ENCODE data around the gene KCNQ1OT1. TPM values are rescaled to one million over a fixed set of nuclear protein-coding genes. Genes with fewer than 3 reads are reported as not detected.

KCNQ1OT1 gene
- polyA plus RNA-seq, 3 donors from 2014 or later = 0.04 to 0.12 TPM; not detected in 1

GRCh38 chr11:2582946-2583604 is 116.7 kb downstream of the KCNQ1OT1 start:
- no peaks in the 10 kb centered on the region for H3K36me3 Mint-ChIP-seq
- H3K4me3 Mint-ChIP-seq = no peak overlapping the region
- DNase-seq = no peak
- no peaks in the 10 kb centered on the region for H3K4me1 Mint-ChIP-seq
- no peak overlapping the region for H3K27ac Mint-ChIP-seq
- H3K27me3 Mint-ChIP-seq (ENCODE audit: low read depth in 3 of 3) = peaks cover 0 to 2% (median 0%) of the 10 kb centered on the region in 3 donors
- no peaks in the 10 kb centered on the region for H3K9me3 Mint-ChIP-seq

- Mint-ChIP-seq H3K9me3 (no peaks in the 10 kb centered on the region), H3K4me1 (no peaks in the 10 kb centered on the region), H3K27ac (no peak overlapping the region), H3K27me3 (ENCODE audit: low read depth in 3 of 3) (peaks cover 0 to 2% (median 0%) of the 10 kb centered on the region in 3 donors), H3K4me3 (no peak overlapping the region), H3K36me3 (no peaks in the 10 kb centered on the region)
- DNase-seq = no peak
Observed at GRCh38 chr11:2582351-2582945, 117.3 kb downstream of the KCNQ1OT1 start.

GRCh38 chr11:2581931-2582350 is 117.9 kb downstream of the KCNQ1OT1 start:
- DNase-seq = no peak
- H3K4me1 Mint-ChIP-seq = no peaks in the 10 kb centered on the region
- no peaks in the 10 kb centered on the region for H3K36me3 Mint-ChIP-seq
- H3K9me3 Mint-ChIP-seq = no peaks in the 10 kb centered on the region
- peaks cover 0 to under 1% (median 0%) of the 10 kb centered on the region in 3 donors for H3K27me3 Mint-ChIP-seq (ENCODE audit: low read depth in 3 of 3)
- no peak overlapping the region for H3K27ac Mint-ChIP-seq
- no peak overlapping the region for H3K4me3 Mint-ChIP-seq

GRCh38 chr11:2581151-2581930 is 118.5 kb downstream of the KCNQ1OT1 start:
- Mint-ChIP-seq H3K4me3 (no peak overlapping the region), H3K9me3 (no peaks in the 10 kb centered on the region), H3K4me1 (no peaks in the 10 kb centered on the region), H3K27ac (no peak overlapping the region), H3K27me3 (ENCODE audit: low read depth in 3 of 3) (no peaks in the 10 kb centered on the region), H3K36me3 (no peaks in the 10 kb centered on the region)
- DNase-seq = no peak

GRCh38 chr11:2580571-2581001 is 119.2 kb downstream of the KCNQ1OT1 start:
- Mint-ChIP-seq H3K4me3 (no peak overlapping the region), H3K36me3 (no peaks in the 10 kb centered on the region), H3K27me3 (ENCODE audit: low read depth in 3 of 3) (no peaks in the 10 kb centered on the region), H3K4me1 (no peaks in the 10 kb centered on the region), H3K9me3 (no peaks in the 10 kb centered on the region), H3K27ac (no peak overlapping the region)
- no peak for DNase-seq

- no peak for DNase-seq
- no peaks in the 10 kb centered on the region for H3K4me1 Mint-ChIP-seq
- H3K9me3 Mint-ChIP-seq = no peaks in the 10 kb centered on the region
- no peak overlapping the region for H3K4me3 Mint-ChIP-seq
- H3K36me3 Mint-ChIP-seq = no peaks in the 10 kb centered on the region
- H3K27me3 Mint-ChIP-seq (ENCODE audit: low read depth in 3 of 3) = no peaks in the 10 kb centered on the region
- H3K27ac Mint-ChIP-seq = no peak overlapping the region
Observed at GRCh38 chr11:2580061-2580421, 119.8 kb downstream of the KCNQ1OT1 start.

- DNase-seq = no peak
- Mint-ChIP-seq H3K27me3 (ENCODE audit: low read depth in 3 of 3) (no peaks in the 10 kb centered on the region), H3K36me3 (no peaks in the 10 kb centered on the region), H3K4me1 (no peaks in the 10 kb centered on the region), H3K4me3 (no peak overlapping the region), H3K27ac (no peak overlapping the region), H3K9me3 (no peaks in the 10 kb centered on the region)
Observed at GRCh38 chr11:2579315-2580060, 120.3 kb downstream of the KCNQ1OT1 start.

GRCh38 chr11:2578929-2579270 is 120.9 kb downstream of the KCNQ1OT1 start:
- no peak overlapping the region for H3K4me3 Mint-ChIP-seq
- no peaks in the 10 kb centered on the region for H3K36me3 Mint-ChIP-seq
- H3K27me3 Mint-ChIP-seq (ENCODE audit: low read depth in 3 of 3) = no peaks in the 10 kb centered on the region
- no peaks in the 10 kb centered on the region for H3K9me3 Mint-ChIP-seq
- no peak for DNase-seq
- no peak overlapping the region for H3K27ac Mint-ChIP-seq
- H3K4me1 Mint-ChIP-seq = no peaks in the 10 kb centered on the region

- Mint-ChIP-seq H3K9me3 (no peaks in the 10 kb centered on the region), H3K4me3 (no peak overlapping the region), H3K27me3 (ENCODE audit: low read depth in 3 of 3) (no peaks in the 10 kb centered on the region), H3K4me1 (no peaks in the 10 kb centered on the region), H3K36me3 (no peaks in the 10 kb centered on the region), H3K27ac (no peak overlapping the region)
- DNase-seq = no peak
Observed at GRCh38 chr11:2577991-2578928, 121.5 kb downstream of the KCNQ1OT1 start.

- H3K4me1 Mint-ChIP-seq = no peaks in the 10 kb centered on the region
- H3K36me3 Mint-ChIP-seq = no peaks in the 10 kb centered on the region
- no peaks in the 10 kb centered on the region for H3K27me3 Mint-ChIP-seq (ENCODE audit: low read depth in 3 of 3)
- no peaks in the 10 kb centered on the region for H3K9me3 Mint-ChIP-seq
- DNase-seq = no peak
- H3K4me3 Mint-ChIP-seq = no peak overlapping the region
- no peak overlapping the region for H3K27ac Mint-ChIP-seq
Observed at GRCh38 chr11:2577031-2577990, 122.5 kb downstream of the KCNQ1OT1 start.

GRCh38 chr11:2576549-2576948 is 123.2 kb downstream of the KCNQ1OT1 start:
- Mint-ChIP-seq H3K4me1 (no peaks in the 10 kb centered on the region), H3K9me3 (no peaks in the 10 kb centered on the region), H3K27me3 (ENCODE audit: low read depth in 3 of 3) (no peaks in the 10 kb centered on the region), H3K27ac (no peak overlapping the region), H3K4me3 (no peak overlapping the region), H3K36me3 (no peaks in the 10 kb centered on the region)
- no peak for DNase-seq

- Mint-ChIP-seq H3K27me3 (ENCODE audit: low read depth in 3 of 3) (no peaks in the 10 kb centered on the region), H3K4me1 (no peaks in the 10 kb centered on the region), H3K36me3 (no peaks in the 10 kb centered on the region), H3K9me3 (no peaks in the 10 kb centered on the region), H3K4me3 (no peak overlapping the region), H3K27ac (no peak overlapping the region)
- DNase-seq = no peak
Observed at GRCh38 chr11:2576111-2576510, 123.7 kb downstream of the KCNQ1OT1 start.
